Stimulated activated CD4-positive, alpha-beta T cell treated with anti-CD3 and anti-CD28 coated beads, Interleukin-15, amount 100 ng/mL, for 48 hours (primary cell): Measurements from ENCODE around the gene DUSP21.
"Not testable (repeated sequence)": the region's sequence is repeated elsewhere in the genome, so short reads cannot be mapped to it uniquely, and the experiment has no call there.

Source experiments
- DNase-seq, 2 donors: peaks; one replicate each; pipeline ENCODE4 v3.0.0-alpha.2; 2020; ENCODE audit warnings: low read depth in 2 of 2

The DUSP21 gene

DNA sequence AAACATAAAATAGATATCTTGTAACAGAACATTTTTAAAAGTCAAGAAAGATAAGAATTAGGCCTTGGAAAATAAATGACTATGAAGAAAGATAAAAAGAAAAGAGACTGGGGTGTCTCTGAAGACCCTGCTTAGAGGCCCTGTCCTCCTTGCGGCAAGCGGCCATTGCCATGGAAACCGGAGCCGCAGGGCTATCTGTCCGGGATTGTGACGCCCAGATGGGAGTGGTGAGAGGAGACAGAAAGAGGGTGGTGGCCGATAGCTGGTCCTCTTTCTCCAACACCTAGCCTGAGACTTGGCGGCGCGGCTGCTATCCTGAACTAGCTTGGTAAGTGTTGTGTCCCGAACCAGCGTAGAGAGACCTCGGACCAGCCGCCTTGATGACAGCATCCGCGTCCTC is at the start of gene DUSP21:
Gene DUSP21 (plus strand): TSS at position 269 of the 400 bp plus-strand sequence. CDS start 112 bp downstream, at position 381.
- no peak for DNase-seq

DNA sequence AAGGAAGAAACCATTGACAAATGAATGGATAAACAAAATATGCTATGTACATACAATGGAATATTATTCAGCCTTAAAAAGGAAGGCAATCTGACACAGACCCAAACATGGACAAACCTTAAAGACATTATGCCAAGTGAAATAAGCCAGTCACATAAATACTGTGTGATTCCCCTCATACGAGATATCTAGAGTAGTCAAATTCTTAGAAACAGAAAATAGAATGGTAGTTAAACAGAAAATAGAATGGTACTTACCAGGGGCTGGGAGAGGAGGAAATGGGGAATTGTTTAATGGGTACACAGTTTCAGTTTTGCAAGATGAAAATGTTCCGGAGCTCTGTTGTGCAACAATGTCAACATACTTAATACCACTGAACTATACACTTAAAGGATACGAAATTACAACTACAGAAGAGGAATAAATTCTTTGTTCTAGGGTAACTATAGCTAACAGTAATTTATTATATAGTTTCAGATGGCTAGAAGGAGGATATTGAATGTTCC is 47.8 kb upstream of the DUSP21 start:
- no peak for DNase-seq

DNA sequence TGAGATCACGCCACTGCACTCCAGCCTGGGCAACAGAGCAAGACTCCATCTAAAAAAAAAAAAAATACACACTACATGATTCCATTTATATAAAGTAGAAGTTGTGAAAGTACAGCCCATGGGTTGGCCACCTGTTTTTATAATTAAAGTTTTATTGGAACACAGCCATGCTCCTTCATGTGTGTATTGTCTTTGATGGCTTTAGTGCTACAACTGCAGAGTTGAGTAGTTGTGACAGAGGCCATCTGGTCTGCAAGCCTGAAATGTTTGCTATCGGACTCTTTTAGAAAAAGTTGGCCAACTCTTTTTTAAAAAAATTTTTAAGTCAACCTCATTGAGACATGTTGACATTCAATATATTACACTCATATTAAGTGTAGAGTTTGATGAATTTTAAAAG is 41.2 kb upstream of the DUSP21 start:
- no peak for DNase-seq

DNA sequence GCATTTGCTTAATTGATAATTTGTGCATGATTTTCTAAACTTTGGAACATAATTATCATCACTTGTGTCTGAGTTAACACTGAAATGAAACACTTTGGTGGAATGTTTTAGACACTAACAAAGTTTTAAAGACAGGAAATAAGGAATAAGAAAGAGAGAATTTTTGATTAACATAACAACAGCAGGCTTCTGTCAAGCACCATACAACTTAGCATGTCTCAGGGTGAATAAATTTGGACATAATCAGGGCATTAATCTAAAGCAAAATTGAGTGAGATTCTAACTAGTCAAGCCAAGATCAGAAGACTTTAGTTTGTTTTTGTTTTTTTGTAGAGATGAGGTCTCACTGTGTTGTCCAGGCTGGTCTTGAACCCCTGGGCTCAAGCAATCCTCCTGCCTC is 28.1 kb upstream of the DUSP21 start:
- DNase-seq: no peak

DNA sequence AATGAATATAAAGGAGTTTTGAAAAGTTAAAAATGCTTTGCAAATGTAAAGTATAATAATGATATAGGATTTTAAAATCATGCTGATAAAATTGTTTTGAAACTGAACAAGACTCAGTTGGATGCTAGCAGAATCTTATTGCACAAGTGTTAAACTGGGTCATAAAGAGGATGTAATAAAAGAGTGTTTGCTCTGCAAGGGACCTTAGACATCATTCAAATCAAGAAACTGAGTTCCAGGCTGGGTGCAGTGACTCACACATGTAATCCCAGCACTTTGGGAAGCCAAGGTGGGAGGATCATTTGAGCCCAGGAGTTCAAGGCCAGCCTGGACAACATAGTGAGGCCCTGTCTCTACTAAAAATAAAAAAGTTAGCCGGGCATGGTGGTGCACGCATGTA is 27.5 kb upstream of the DUSP21 start:
- no peak for DNase-seq

DNA sequence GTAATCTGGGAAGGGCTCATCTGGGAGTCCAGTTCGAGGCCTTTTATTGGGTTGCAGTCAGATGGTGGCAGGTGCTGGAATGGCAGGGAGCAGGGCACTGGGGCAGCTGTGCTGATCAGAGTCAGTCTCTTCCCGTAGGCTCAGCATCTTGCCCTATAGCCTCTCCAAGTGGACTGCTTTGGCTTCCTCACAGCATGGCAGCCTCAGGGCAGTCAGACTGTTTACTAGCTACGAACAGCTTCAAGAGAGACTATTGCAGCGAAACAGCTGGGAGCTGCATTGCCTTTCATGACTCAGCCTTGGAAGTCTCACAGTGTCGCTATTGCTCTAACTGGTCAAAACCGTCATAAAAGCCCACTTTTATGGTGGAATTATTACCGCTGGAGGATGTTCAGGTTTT is 26.8 kb upstream of the DUSP21 start:
- no peak for DNase-seq

DNA sequence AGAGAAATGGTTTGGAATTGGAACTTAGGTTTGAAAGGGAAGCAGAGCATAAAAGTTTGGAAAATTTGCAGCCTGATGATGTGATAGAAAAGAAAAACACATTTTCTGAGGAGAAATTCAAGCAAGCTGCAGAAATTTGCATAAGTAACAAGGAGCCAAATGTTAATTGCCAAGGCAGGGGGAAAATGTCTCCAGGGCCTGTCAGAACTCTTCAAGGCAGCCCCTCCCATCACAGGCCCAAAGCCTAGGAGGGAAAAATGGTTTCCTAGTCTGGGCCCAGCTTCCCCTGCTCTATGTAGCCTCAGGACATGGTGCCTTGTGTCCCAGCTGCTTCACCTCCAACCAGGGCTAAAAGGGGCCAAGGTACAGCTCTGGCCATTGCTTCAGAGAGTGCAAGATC is 21.2 kb upstream of the DUSP21 start:
- DNase-seq: no peak

DNA sequence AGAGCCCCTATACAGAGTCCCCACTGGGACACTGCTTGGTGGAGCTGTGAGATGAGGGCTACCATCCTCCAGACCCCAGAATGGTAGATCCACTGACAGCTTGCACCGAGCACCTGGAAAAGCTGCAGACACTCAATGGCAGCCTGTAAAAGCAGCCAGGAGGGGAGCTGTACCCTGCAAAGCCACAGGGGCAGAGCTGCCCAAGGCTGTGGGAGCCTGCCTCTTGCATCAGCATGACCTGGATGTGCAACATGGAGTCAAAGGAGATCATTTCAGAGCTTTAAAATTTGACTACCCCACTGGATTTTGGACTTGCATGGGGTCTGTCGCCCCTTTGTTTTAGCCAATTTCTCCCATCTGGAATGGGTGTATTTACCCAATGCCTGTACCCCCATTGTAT is 20.6 kb upstream of the DUSP21 start:
- DNase-seq: not testable (repeated sequence)

DNA sequence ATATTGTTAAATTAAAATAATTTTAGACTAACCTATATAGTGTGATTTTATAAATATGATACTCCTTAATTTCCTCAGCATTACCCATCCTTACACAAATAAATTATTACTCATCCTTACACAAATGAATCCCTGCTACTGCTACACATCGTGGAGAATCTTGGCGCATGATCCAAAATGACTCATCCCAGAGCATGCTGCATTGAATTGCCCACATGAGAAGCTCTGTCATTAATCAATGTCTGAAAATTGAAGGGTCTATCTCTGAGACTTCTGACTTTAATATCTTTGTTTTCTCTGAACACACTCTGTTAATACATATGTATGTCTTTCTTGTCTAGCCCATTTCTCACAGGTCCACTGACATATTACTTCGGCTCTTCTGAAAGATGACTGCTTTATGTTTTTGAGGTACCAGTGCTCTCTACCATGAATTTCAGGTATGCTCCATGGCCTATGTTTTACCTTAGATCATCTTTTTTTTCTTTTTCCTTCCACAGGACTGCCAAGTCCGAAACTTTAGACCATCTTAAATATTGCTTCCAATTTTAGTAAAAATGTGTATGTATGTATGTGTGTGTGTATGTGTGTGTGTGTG is 15.7 kb upstream of the DUSP21 start:
- no peak for DNase-seq

DNA sequence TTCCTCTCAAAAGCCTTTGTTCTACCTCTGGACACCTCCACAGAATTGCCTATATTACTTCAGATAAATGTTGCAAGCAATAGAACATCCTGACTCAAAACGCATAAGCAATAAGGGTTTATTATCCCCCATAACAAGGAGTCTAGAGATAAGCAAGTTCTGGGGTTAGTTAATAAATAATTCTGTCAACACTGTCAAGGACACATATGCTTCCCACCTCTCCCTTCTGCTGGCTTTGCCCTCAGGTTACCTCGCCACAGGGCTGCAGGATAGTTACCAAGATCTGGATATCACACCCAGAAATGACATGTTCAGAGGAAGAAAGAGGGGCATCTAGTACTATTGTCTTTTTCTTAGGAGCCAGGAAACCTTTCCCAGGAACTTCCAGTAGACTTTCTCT is 14.0 kb upstream of the DUSP21 start:
- no peak for DNase-seq

DNA sequence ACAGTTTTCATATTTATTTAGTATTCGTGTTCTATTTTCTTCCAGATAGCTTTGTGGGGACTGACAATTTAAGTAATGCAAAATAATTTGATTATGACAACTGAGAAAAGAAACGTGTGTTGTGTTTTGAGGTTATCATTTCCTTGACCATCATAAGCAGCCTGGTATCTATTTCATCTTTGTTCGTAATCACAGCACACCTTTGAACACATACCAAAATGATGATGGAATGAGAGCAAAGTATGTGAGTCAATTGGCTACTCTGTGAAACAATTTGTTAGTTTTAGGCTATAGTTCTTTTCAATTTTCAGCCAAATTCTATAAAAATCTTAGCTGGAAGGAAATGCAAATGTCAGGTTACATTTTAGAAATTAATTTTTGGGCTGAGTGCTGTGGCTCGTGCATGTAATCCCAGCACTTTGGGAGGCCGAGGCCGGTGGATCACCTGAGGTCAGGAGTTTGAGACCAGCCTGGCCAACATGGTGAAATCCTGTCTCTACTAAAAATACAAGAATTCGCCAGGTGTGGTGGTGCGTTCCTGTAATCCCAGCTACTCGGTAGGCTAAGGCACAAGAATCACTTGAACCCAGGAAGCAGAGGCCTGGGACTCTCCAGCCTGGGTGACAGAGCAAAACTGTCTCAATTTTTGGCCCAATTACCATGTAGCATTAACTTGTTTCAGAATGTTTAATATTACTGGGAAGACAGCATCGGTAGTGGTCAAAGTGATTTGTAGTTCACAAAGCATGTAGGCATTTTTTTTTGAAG is 1.1 kb upstream of the DUSP21 start:
- DNase-seq: no peak

DNA sequence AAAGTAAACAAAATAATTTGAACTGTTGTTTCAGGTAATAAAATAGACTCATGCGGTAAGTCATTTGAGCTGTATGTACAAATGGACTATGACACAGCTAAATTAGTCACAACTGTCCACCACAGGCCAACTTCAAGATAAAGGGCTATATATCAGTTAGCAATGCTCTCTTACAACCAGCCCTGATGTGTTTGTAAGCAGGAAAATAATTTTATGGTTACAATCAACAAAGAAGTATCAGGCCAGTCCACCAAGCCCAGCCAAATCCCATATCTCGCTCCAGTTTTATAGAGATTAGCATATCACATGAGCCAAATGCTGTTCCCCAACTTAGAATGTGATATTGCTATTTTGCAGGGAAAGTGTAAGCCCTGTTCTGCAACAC is 511 bp upstream of the DUSP21 start:
- DNase-seq: no peak

DNA sequence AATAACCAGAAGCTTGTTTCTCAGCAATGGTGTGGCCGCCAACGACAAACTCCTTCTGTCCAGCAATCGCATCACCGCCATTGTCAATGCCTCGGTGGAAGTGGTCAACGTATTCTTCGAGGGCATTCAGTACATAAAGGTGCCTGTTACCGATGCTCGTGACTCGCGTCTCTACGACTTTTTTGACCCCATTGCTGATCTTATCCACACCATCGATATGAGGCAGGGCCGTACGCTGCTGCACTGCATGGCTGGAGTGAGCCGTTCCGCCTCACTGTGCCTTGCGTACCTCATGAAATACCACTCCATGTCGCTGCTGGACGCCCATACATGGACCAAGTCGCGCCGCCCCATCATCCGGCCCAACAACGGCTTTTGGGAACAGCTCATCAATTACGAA is 383 bp downstream of the DUSP21 start:
- no peak for DNase-seq

DNA sequence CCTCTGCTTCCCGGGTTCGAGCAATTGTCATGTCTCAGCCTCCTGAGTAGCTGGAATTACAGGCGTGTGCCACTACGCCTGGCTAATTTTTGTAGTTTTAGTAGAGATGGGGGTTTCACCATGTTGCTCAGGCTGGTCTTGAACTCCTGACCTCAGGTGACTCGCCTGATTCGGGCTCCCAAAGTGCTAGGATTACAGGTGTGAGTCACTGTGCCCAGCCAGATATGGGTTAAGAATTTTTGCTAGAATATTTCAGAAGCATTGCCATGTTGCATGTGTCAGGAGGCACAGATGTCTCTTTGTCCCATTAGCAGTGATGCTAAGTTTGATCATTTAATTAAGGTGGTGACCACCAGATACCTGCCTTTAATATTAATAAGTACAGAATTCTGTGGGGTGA is 7.1 kb downstream of the DUSP21 start:
- DNase-seq: not testable (repeated sequence)

DNA sequence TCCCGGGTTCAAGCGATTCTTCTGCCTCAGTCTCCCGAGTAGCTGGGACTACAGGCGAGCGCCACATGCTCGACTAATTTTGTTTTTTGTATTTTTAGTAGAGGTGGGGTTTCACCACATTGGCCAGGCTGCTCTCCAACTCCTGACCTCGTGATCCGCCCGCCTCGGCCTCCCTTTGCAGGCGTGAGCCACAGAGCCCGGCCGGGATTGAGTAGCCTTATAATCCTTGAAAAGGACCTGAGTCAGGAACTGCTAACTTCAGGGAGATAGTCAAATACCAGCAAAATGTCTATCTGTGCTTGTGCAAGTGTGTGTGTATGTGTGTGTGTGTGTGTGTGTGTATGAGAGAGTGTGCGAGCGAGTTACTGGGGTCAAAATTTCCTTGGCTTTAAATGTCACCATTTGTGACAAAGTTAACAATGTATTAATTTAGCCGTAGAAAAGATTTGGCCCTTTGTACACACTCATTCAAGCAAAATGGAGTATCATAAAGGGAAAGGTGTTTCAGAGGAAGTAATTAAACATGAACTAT is 27.4 kb downstream of the DUSP21 start:
- DNase-seq: no peak

DNA sequence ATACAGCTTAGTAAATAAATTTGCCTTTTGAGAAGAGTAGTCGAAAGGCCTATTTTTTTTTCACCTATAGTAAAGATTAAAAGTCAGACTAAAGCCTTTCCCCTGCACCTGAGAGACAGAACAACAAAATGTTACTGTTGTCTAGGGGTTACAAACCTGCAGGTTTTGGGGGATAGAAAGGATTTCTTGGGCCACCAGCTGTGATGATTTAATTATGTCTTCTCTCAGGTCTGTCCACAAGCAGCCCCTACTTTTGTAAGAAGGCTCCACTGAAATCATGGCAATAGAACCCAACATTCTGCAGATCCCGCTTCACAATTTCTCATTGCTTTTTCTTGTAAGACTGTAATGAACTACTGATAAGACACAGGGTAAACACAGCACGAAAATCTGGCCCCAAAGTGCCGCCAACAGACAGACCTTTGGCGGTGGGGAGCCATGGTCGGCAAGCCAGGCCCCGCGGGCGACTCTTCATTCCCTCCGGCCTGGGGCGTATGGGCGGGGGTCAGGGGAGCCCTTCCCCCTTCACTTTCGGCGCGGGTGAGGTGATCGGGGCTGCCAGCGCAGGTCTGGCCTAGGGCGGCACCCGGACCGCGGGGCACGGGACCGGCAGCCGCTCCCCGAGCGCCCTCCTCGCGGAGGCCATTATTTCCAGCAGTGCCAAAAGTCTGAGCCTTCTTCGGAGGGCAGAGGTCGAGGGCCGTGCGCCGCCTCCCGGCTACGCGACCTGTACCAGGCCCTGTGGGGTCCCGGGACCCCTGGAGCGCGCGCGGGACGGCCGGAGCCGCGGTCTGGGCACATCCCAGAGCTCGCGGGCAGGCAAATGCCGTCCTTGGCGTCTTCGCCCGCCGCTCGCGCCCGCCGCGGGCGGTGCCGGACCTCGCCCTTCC is 28.4 kb downstream of the DUSP21 start:
- peak; percentile 3 to 15 for DNase-seq

DNA sequence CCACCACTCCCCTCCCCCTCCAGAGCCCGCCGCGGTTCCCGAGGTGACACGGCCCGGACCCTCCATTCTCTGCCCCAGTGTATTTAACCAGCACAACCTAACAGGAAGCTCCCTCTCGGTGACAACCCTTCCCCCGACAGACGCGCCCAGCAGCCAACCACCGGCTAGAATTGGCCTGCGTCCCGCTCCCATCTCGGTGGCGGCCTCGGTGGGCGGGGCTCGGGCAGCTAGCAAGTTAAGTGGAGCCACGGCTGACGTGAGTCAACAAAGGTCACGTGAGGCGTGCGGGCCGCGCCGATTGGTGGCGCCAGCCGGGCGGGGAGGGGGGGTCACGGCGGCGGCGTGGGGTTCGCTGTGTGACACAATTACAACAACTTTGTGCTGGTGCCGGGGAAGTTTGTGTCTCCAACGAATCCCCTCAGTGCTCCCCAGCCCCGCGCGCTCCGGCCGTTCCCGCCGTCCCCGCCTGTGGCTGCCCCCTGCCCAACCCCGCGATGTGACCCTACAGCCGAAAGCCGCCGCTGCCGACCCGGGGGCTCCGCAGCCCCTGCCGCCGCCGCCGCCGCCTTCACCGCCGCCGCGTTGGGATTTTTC is 29.1 kb downstream of the DUSP21 start, which contains the start of gene KDM6A:
Gene KDM6A (plus strand): TSS at position 368 of the 594 bp plus-strand sequence. CDS start 364 bp downstream, outside the sequence.
- DNase-seq: peak; percentile 91 to 100

DNA sequence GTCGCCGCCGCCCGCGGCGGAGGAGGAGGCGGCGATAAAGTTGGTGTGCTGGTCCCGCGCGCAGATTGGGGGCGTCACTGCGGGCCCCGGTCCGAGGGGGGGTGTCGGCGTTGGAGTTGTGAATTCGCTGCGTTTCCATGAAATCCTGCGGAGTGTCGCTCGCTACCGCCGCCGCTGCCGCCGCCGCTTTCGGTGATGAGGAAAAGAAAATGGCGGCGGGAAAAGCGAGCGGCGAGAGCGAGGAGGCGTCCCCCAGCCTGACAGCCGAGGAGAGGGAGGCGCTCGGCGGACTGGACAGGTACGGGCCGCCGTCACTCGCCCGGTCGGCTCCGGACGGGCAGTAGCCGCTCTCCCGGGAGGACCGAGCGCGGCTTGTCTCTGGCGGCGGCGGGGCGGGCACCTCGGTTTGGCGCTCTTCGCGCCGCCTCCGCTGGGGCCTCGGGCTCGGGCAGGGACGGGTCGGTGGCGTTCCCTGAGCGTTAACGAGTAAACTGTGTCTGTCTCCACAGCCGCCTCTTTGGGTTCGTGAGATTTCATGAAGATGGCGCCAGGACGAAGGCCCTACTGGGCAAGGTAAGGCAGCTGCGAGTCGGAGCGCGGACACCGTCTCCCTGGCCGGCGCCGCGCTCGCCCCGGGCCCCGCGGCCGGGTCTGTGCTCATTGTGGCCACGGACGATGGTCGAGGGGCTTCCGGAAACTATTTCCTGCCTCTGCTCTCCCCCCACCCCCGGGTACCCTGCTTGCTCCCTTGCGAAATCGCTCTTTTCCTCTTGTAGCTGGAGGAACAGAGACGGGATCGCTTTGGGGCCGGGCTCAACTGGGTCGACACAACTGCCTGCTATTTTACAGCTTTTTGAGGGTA is 29.8 kb downstream of the DUSP21 start:
- DNase-seq: peak; percentile 16 to 33

DNA sequence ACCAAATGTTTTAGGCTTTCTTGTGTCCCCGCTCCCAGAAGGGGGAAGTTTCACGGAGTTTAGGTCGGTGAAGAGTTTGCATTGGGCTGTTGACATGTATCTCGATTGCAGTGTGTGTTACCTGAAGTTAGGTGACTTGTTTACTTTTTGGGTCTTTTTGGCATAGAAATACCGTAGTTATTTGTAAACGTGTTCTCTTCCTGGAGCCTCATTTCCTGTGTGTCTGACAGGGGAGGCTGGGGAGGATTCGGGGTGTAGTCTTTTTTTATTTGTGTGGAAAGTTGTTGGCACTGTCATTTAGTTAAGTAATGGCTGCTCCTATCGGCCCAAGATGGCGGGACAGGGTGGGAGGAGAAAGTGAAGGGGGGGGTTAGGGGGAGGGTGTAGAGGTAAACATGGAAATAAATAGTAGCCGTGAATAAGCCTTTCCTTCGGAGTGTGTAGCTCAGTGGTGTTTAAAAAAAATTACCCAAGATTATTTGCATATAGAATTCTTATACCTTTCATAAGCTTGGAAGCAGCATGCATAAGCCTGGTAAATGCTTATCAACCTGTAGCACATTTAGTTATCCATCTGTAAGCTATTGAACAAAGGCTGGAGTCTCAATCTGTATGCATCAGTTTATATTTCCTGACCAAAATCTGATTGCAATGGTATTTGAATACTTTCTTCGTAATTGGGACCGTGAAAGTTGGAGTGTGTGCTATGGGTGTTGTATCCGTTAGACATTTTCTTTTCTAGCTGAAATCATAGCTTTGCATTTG is 30.8 kb downstream of the DUSP21 start:
- DNase-seq: peak; percentile 14 to 32

DNA sequence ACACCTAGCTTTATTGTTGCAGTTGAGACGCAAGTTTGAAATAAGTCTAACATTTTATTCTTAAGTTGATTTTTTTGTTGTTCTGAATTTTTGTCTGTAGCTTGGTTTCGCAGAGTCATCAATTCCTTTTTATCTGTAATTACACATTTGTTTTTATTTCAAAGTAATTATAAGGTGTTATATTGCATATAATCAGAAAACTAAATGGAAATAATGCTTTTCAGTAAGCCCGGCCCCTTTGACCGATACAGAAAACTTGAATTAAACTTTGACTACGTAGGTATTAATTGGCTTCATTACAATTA is 31.3 kb downstream of the DUSP21 start:
- DNase-seq: no peak
